Measurements from ENCODE around the gene ITCH. TPM values are rescaled to one million over a fixed set of nuclear protein-coding genes. Genes with fewer than 3 reads are reported as not detected.
A peak's percentile ranks its signal among the peaks of the same experiment; 100 is the strongest.

The ITCH gene
- polyA plus RNA-seq, 1 donor from 2014 or later, result 39.5 TPM

GRCh38 chr20:34515484-34516246, 152.6 kb downstream of the ITCH start:
- Histone ChIP-seq H3K79me2 (replicated peaks; ENCODE audit: insufficient read depth, low read length) (peaks cover 33% of the 10 kb centered on the region), H3K27ac (ENCODE audit: low read length) (peak overlapping the region; percentile 85), H3K36me3 (ENCODE audit: insufficient read depth, low read length) (no peaks in the 10 kb centered on the region), H3K4me2 (ENCODE audit: low read length) (peak overlapping the region; percentile 68), H4K20me1 (ENCODE audit: insufficient read depth) (no peaks in the 10 kb centered on the region), H3K27me3 (ENCODE audit: insufficient read depth, low read depth, low read length) (no peaks in the 10 kb centered on the region), H3K9ac (ENCODE audit: low read length) (peak overlapping the region; percentile 85), H3F3A (ENCODE audit: insufficient read depth, low read length, poor library complexity, severe bottlenecking) (peaks cover 3% of the 10 kb centered on the region), H3K4me3 (ENCODE audit: low read length) (peak overlapping the region; percentile 86), H3K9me2 (ENCODE audit: insufficient read depth, low read length) (no peaks in the 10 kb centered on the region), H3K9me3 (ENCODE audit: low read length) (no peaks in the 10 kb centered on the region), H2AFZ (ENCODE audit: low read depth, low read length) (peak overlapping the region; percentile 24)
- TF ChIP-seq SMC3 (conservative IDR thresholded peaks at IDR 0.05; ENCODE audit: poor library complexity), result peak; percentile 20
- TF ChIP-seq CTCF (IDR thresholded peaks at IDR 0.05; ENCODE audit: poor library complexity, severe bottlenecking), result peak; percentile 15
- no peak for TF ChIP-seq POLR2AphosphoS5 (IDR thresholded peaks at IDR 0.05)
- no peak for TF ChIP-seq EP300 (conservative IDR thresholded peaks at IDR 0.05; ENCODE audit: poor library complexity, severe bottlenecking)

- TF ChIP-seq EZH2 (IDR thresholded peaks at IDR 0.05; ENCODE audit: borderline replicate concordance, insufficient read depth, low read length, poor library complexity, severe bottlenecking) (no peak), POLR2AphosphoS5 (IDR thresholded peaks at IDR 0.05) (peak; percentile 94), SMC3 (conservative IDR thresholded peaks at IDR 0.05; ENCODE audit: poor library complexity) (peak; percentile 17), EP300 (conservative IDR thresholded peaks at IDR 0.05; ENCODE audit: poor library complexity, severe bottlenecking) (peak; percentile 34), REST (IDR thresholded peaks at IDR 0.05; ENCODE audit: borderline replicate concordance) (peak; percentile 100), TAF1 (IDR thresholded peaks at IDR 0.05; ENCODE audit: low read depth) (peak; percentile 79), CTCF (IDR thresholded peaks at IDR 0.05; ENCODE audit: poor library complexity, severe bottlenecking) (no peak), RAD21 (conservative IDR thresholded peaks at IDR 0.05) (no peak)
- H3K9ac ChIP-seq (ENCODE audit: low read length), result peak within 1 kb of the TSS; percentile 85
- peak within 1 kb of the TSS; percentile 86 for H3K4me3 ChIP-seq (ENCODE audit: low read length)
- no peaks in the 10 kb centered on the region for H4K20me1 ChIP-seq (ENCODE audit: insufficient read depth)
- H3K4me2 ChIP-seq (ENCODE audit: low read length), result peak within 1 kb of the TSS; percentile 76
- peaks cover 38% of the 10 kb centered on the region for H3K79me2 ChIP-seq (replicated peaks; ENCODE audit: insufficient read depth, low read length)
- H3K27ac ChIP-seq (ENCODE audit: low read length), result peak within 1 kb of the TSS; percentile 85
- H3K9me2 ChIP-seq (ENCODE audit: insufficient read depth, low read length), result no peaks in the 10 kb centered on the region
- H2AFZ ChIP-seq (ENCODE audit: low read depth, low read length), result peak within 1 kb of the TSS; percentile 63
- no peaks in the 10 kb centered on the region for H3K27me3 ChIP-seq (ENCODE audit: insufficient read depth, low read depth, low read length)
- H3F3A ChIP-seq (ENCODE audit: insufficient read depth, low read length, poor library complexity, severe bottlenecking), result peaks cover 3% of the 10 kb centered on the region
- H3K9me3 ChIP-seq (ENCODE audit: low read length), result no peaks in the 10 kb centered on the region
- no peaks in the 10 kb centered on the region for H3K36me3 ChIP-seq (ENCODE audit: insufficient read depth, low read length)
These were observed 153.4 kb downstream of the ITCH start, which contains the start of gene DYNLRB1 for GRCh38 chr20:34516247-34517113. TSS of gene DYNLRB1 (plus strand) at chr20:34516422. CDS start at chr20:34516459, 37 bp downstream.

Data from neural cell (in vitro differentiated cells).